ENCODE measurements around the gene PRSS37.

Gene PRSS37, protein sequence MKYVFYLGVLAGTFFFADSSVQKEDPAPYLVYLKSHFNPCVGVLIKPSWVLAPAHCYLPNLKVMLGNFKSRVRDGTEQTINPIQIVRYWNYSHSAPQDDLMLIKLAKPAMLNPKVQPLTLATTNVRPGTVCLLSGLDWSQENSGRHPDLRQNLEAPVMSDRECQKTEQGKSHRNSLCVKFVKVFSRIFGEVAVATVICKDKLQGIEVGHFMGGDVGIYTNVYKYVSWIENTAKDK

DNA sequence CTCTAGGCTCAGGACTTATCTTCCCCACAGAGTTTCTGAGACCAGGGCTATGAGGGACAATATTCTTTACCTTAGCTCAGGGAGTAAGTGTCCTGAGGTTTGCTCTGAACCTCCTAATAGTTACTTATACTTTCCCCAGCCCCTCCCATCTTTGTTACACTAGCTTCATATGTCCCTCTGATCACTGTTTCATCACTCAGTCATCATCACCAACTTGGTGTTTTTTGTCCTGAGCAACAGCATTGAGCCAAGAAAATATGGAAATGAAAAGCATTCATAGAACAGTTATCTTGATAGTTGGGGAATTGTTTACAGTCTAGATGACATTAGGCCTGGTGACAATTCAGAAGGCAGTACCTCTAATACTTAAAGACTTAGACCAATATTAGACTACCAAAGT is at the start of gene PRSS37:
Gene PRSS37, minus strand, starts transcription at position 101 of the 400 bp plus-strand sequence. CDS start 436 bp downstream, outside the sequence.
- in situ Hi-C loops (cut with MboI; ENCODE audit: low sequenced_read_pairs) = no loop called here
- no peaks in the 10 kb centered on the region for H3K36me3 ChIP-seq (replicated peaks)
- H3K4me3 ChIP-seq = no peak within 1 kb of the TSS
- H3K4me1 ChIP-seq = no peaks in the 10 kb centered on the region
- no peaks in the 10 kb centered on the region for H3K27me3 ChIP-seq (ENCODE audit: low read depth)
- H3K9me3 ChIP-seq = no peaks in the 10 kb centered on the region
- no peak for DNase-seq (ENCODE audit: low spot score in 2 of 2)

DNA sequence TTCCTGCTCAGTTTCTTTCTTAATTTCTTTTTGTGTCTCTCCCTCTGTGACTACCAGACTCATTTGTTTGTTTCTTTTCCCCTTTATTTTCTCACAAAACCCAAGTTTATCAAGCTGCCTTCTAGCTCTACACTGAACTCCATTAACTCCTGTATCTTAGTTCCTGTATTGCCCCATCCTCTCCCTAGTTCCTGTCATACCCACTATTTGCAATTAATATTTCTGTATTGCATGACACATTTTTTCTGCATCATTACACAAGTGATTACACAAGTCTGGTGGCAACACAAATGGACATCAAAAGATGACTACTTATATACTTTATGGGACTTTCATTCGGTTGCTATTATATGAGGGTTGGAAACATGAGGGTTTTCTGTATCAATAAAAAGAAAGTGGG is 48.0 kb upstream of the PRSS37 start:
- Histone ChIP-seq H3K36me3 (replicated peaks) (no peaks in the 10 kb centered on the region), H3K9me3 (no peaks in the 10 kb centered on the region), H3K27me3 (ENCODE audit: low read depth) (peaks cover 10% of the 10 kb centered on the region; the same call in 1 of the 2 replicates), H3K4me3 (no peak overlapping the region), H3K4me1 (no peaks in the 10 kb centered on the region)
- in situ Hi-C loops (cut with MboI; ENCODE audit: low sequenced_read_pairs) = no loop called here
- no peak for DNase-seq (ENCODE audit: low spot score in 2 of 2)

DNA sequence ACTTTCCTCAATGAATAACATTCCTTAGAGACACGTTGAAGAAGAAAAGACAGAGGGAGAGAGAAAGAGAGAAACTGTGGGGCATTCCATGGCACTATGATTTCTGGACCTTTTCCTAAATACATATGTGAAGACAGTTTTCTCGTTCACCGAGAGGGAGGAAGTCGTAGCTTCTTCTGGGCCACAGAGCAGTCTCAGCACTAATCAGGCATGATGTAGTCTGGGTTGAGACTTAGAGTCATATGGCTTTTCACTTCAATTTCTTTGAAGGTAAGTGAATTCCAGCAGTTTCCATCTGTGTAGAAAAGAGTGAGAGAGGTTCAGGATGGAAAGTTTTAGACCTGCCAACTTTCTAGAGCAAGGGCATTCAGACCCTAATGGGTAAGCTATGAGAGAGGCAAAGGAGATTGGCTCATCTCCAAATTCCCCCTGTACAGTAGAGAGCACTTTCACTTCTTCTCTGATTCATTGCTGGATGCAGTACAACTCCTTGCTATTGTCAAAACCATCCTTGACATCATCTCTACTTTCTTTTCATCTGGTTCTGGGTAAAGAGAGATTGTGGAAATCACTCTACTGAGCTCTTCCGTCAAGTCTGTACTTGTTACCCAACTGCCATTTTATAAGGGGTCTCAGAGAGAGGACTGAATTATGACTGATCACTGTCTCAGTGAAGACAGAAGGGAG is 43.4 kb upstream of the PRSS37 start:
- Histone ChIP-seq H3K4me3 (no peak overlapping the region), H3K9me3 (no peaks in the 10 kb centered on the region), H3K27me3 (ENCODE audit: low read depth) (no peaks in the 10 kb centered on the region), H3K4me1 (no peaks in the 10 kb centered on the region), H3K36me3 (replicated peaks) (no peaks in the 10 kb centered on the region)
- no peak for DNase-seq (ENCODE audit: low spot score in 2 of 2)
- in situ Hi-C loops (cut with MboI; ENCODE audit: low sequenced_read_pairs) = no loop called here

DNA sequence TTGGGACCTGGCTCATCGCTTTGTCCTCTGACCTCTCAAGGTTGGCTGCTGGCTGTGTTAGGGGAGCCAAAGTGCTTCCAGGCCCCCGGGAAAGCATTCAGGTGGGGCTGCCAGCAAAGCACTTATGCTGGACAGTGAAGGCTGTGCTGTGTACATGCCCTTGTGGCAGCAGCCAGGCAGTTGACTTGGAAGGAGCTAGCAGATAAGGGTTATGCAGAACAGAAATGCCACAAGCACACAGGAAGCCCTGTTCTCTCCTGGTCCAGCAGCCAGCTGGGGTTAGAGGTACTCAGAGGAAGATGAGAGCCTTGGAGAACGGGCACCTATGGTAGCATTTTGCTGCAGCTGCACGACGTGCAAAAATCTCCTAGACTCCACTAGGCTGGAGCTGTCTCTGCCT is 39.7 kb upstream of the PRSS37 start:
- in situ Hi-C loops (cut with MboI; ENCODE audit: low sequenced_read_pairs) = no loop called here
- no peaks in the 10 kb centered on the region; the same call in 1 of the 2 replicates for H3K27me3 ChIP-seq (ENCODE audit: low read depth)
- H3K4me3 ChIP-seq = no peak overlapping the region
- H3K9me3 ChIP-seq = no peaks in the 10 kb centered on the region
- DNase-seq (ENCODE audit: low spot score in 2 of 2) = no peak
- no peaks in the 10 kb centered on the region for H3K36me3 ChIP-seq (replicated peaks)
- H3K4me1 ChIP-seq = no peaks in the 10 kb centered on the region

DNA sequence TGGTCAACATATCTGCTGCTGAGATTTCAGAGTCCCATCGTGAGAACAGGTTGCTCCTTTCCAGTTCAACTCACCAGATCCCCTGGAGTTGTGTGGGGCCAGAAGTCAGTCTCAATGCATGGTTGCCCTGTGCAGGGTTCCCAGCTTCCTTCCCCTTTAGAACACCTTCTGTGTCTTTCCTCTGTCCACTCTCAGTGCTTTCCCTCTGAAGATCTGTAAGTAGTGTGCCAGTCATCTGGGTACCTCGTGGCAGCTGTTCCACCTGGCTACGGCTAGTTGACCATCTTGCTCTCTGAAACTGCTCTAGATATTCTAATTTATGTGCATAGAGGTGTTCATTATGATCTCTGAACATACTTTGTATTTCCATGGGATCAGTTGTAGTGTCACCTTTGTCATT is 36.1 kb upstream of the PRSS37 start:
- in situ Hi-C loops (cut with MboI; ENCODE audit: low sequenced_read_pairs) = no loop called here
- no peaks in the 10 kb centered on the region for H3K9me3 ChIP-seq
- H3K4me1 ChIP-seq = no peaks in the 10 kb centered on the region
- H3K4me3 ChIP-seq = no peak overlapping the region
- no peaks in the 10 kb centered on the region for H3K36me3 ChIP-seq (replicated peaks)
- no peak for DNase-seq (ENCODE audit: low spot score in 2 of 2)
- H3K27me3 ChIP-seq (ENCODE audit: low read depth) = no peaks in the 10 kb centered on the region; the same call in 1 of the 2 replicates

DNA sequence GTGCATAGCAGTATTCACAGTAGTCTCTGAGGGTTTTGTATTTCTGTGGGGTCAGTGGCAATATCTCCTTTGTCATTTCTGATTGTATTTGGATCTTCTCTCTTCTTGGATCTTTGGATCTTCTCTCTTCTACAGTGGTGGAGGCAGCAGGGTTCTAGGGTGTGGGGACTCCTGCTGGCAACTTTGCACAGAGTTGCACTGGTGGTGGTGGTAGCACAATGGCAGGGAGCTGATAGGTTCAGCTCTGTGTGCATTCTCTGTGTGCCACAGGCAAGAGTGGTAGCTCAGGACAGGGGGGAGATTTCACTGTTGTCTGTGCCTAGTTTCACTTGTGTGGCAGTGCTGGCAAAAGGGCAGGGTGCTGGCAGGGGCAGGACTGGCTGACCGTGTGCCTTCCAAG is 35.1 kb upstream of the PRSS37 start:
- Histone ChIP-seq H3K4me1 (no peaks in the 10 kb centered on the region), H3K9me3 (no peaks in the 10 kb centered on the region), H3K27me3 (ENCODE audit: low read depth) (no peaks in the 10 kb centered on the region; the same call in 1 of the 2 replicates), H3K36me3 (replicated peaks) (no peaks in the 10 kb centered on the region), H3K4me3 (no peak overlapping the region)
- in situ Hi-C loops (cut with MboI; ENCODE audit: low sequenced_read_pairs) = no loop called here
- DNase-seq (ENCODE audit: low spot score in 2 of 2) = no peak

DNA sequence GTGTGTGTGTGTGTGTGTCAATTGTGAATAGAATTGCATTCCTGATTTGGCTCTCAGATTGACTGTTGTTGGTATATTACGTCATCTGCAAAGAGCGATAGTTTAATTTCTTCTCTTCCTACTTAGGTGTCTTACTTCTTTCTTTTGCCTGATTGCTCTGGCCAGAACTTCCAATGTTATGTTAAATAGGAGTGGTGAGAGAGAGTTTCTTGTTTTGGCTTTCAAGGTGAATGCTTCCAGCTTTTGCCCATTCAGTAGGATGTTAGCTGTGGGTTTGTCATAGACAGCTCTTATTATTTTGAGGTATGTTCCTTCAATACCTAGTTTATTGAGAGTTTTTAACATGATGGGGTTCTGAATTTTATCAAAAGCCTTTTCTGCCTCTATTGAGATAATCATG is 34.2 kb upstream of the PRSS37 start:
- no peaks in the 10 kb centered on the region for H3K9me3 ChIP-seq
- no peak for DNase-seq (ENCODE audit: low spot score in 2 of 2)
- no peaks in the 10 kb centered on the region for H3K36me3 ChIP-seq (replicated peaks)
- in situ Hi-C loops (cut with MboI; ENCODE audit: low sequenced_read_pairs) = no loop called here
- no peaks in the 10 kb centered on the region; the same call in 1 of the 2 replicates for H3K27me3 ChIP-seq (ENCODE audit: low read depth)
- no peak overlapping the region for H3K4me3 ChIP-seq
- no peaks in the 10 kb centered on the region for H3K4me1 ChIP-seq

DNA sequence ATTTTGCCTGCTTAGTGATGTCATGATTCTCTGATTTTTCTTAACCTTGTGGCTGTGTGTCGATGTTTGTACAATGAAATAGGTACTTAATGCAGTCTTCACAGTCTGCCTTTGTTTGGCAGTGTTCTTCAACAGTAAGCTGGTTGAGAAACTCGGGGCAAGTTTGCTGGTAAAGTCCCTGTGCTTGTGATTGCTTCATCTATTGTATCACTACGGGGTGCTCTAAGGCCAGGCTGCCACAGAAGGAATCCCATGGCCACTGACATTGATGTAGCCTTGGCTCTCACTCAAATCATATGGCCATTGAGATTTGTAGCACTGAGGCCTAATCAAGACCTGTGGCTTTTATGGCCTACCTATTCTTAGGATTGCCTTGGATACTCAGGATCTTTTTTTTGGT is 33.5 kb upstream of the PRSS37 start:
- Histone ChIP-seq H3K9me3 (no peaks in the 10 kb centered on the region), H3K36me3 (replicated peaks) (no peaks in the 10 kb centered on the region), H3K4me1 (no peaks in the 10 kb centered on the region), H3K27me3 (ENCODE audit: low read depth) (no peaks in the 10 kb centered on the region; the same call in 1 of the 2 replicates), H3K4me3 (no peak overlapping the region)
- no peak for DNase-seq (ENCODE audit: low spot score in 2 of 2)
- in situ Hi-C loops (cut with MboI; ENCODE audit: low sequenced_read_pairs) = no loop called here

DNA sequence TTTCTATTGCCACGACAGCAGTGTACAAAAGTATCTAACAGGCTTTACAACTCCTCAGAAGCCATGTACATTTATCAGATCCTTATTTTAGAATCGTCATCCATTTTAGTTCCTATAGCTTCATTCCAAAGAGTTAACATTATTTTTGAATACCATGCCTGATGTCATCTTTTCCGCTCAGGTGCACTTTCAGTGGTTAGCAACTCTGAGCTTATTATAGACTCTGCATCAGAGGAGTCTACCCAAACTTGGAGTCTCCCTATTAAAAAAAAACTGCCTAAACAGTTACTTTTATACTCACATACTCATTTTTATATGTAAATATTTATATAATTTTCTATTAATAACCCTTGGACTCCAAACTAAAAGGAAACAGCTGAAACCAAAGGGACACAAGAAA is 31.6 kb upstream of the PRSS37 start:
- no peaks in the 10 kb centered on the region for H3K27me3 ChIP-seq (ENCODE audit: low read depth)
- H3K36me3 ChIP-seq (replicated peaks) = no peaks in the 10 kb centered on the region
- no peak overlapping the region for H3K4me3 ChIP-seq
- DNase-seq (ENCODE audit: low spot score in 2 of 2) = no peak
- H3K9me3 ChIP-seq = no peaks in the 10 kb centered on the region
- in situ Hi-C loops (cut with MboI; ENCODE audit: low sequenced_read_pairs) = no loop called here
- H3K4me1 ChIP-seq = no peaks in the 10 kb centered on the region

DNA sequence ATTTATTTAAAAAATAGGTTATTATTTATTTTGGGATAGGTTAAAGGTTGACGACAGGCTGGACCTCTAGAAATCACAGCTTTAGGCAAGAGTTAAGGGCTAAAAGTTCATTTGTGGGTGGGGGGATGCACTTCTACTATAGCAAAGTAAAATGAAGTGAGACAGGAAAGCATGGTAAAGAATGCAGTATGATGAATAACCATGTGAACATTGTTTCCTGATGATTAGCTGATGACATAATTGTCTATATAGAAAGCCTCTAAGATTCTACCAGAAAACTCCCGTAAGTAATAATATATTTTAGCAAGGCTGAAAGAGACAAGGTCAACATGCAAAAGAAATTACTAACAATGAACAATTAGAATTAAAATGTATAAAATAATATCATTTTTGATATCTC is 25.7 kb upstream of the PRSS37 start:
- H3K27me3 ChIP-seq (ENCODE audit: low read depth) = no peaks in the 10 kb centered on the region
- in situ Hi-C loops (cut with MboI; ENCODE audit: low sequenced_read_pairs) = no loop called here
- no peaks in the 10 kb centered on the region for H3K4me1 ChIP-seq

DNA sequence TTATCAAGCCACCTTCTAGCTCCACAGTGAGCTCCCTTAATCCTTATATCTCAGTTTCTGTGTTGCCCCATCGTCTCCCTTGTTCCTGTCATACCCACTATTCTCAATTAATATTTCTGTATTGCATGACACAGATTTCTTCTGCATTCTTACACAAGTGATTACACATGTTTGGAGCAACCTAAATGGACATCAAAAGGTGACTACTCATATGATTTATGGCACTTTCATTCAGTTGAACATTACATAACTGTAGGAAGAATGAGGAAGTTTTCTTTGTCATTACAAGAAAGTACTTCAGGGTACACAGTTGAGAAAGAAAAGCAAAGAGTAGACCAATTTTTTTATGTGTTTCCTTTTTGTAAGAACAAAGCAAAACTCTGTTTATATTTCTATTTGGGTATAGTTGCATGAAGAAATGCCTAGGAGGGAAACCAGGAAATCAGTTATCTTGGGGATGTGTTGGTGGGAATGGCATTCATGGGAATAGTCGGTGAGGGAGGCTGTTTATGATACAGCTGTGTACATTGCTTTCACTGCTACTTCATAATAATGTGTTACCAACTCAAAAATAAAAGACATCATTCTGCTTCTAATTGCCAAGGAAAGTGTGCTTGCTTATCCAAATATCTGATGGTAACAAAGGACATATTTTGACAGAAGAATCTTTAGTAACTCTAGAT is 23.6 kb upstream of the PRSS37 start:
- Histone ChIP-seq H3K9me3 (no peaks in the 10 kb centered on the region), H3K4me3 (no peak overlapping the region), H3K36me3 (replicated peaks) (no peaks in the 10 kb centered on the region), H3K27me3 (ENCODE audit: low read depth) (no peaks in the 10 kb centered on the region), H3K4me1 (no peaks in the 10 kb centered on the region)
- DNase-seq (ENCODE audit: low spot score in 2 of 2) = no peak
- in situ Hi-C loops (cut with MboI; ENCODE audit: low sequenced_read_pairs) = no loop called here

More for the DNA sequence above, 25.7 kb upstream of the PRSS37 start:
- DNase-seq (ENCODE audit: low spot score in 2 of 2) = no peak
- no peaks in the 10 kb centered on the region for H3K9me3 ChIP-seq
- H3K4me3 ChIP-seq = no peak overlapping the region
- H3K36me3 ChIP-seq (replicated peaks) = no peaks in the 10 kb centered on the region

DNA sequence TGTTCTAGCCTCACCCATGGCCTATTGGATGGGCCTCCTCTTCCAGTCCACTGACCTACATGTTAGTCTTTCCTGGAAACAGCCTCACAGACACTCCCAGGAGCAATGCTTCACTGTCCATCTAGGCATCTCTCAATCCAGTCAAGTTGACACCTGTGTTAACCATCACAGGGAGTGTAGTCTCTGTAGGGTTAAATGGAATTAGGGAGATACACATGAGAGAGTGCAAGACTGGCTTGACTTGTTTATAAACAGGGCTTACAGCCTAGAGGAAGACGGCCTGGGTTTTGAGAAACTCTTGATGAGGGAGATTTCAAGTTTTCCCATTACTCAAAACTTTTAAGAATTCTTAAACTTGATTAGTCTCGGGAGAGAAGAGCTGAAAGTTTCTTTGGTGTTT is 18.9 kb upstream of the PRSS37 start:
- H3K27me3 ChIP-seq (ENCODE audit: low read depth) = no peaks in the 10 kb centered on the region
- H3K36me3 ChIP-seq (replicated peaks) = no peaks in the 10 kb centered on the region
- in situ Hi-C loops (cut with MboI; ENCODE audit: low sequenced_read_pairs) = no loop called here
- H3K4me1 ChIP-seq = no peaks in the 10 kb centered on the region
- no peak for DNase-seq (ENCODE audit: low spot score in 2 of 2)
- H3K9me3 ChIP-seq = no peaks in the 10 kb centered on the region
- H3K4me3 ChIP-seq = no peak overlapping the region

DNA sequence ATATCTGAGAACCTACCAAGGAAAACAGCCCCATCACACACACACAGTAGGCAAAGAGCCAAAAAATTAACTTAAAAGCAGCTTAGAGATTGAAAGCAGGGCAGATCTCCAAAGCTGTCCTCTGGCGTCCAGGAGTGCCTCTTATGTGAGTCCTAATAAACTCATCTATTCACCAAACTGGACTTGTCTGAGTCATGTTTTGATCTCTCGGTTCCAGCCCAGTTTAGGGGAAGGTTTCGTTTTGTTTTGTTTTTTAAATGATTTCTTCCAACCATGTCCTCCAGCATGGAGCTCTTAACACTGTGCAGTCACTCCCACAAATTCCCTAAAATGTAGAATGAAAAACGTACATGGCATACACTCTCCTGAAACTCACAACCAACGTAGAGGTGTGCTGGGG is 6.7 kb upstream of the PRSS37 start:
- peaks cover 3% of the 10 kb centered on the region; the same call in 1 of the 2 replicates for H3K27me3 ChIP-seq (ENCODE audit: low read depth)
- H3K4me1 ChIP-seq = no peaks in the 10 kb centered on the region
- no peak overlapping the region for H3K4me3 ChIP-seq
- no peaks in the 10 kb centered on the region; the same call in 1 of the 2 replicates for H3K9me3 ChIP-seq
- DNase-seq (ENCODE audit: low spot score in 2 of 2) = no peak
- H3K36me3 ChIP-seq (replicated peaks) = no peaks in the 10 kb centered on the region
- in situ Hi-C loops (cut with MboI; ENCODE audit: low sequenced_read_pairs) = no loop called here

DNA sequence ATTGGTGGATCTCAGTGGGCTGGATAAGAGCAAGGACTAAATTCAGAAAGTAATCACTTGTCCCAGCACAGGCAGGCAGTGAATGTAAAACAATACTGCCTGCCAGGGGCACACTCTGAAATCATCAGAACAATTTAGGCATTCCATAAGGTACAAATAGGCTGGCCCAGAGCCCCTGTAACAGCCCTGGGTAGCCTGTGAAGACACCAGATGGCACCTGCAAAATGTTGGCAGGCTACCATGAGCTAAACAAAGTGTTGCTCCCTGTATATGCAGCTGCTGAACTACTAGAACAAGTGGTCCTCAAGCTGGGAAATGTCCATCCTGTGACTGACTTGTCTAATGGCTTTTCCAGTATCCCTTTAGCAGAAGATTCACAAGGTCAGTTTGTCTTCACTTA is 3.0 kb upstream of the PRSS37 start:
- Histone ChIP-seq H3K9me3 (no peaks in the 10 kb centered on the region), H3K4me1 (no peaks in the 10 kb centered on the region), H3K36me3 (replicated peaks) (no peaks in the 10 kb centered on the region), H3K4me3 (no peak overlapping the region), H3K27me3 (ENCODE audit: low read depth) (no peaks in the 10 kb centered on the region)
- no peak for DNase-seq (ENCODE audit: low spot score in 2 of 2)
- in situ Hi-C loops (cut with MboI; ENCODE audit: low sequenced_read_pairs) = no loop called here

Data from HAP-1 (cell line).